H9 (cell line): Measurements from ENCODE around the gene KIF5A. TPM values are rescaled to one million over a fixed set of nuclear protein-coding genes. Genes with fewer than 3 reads are reported as not detected.

Experiments used
- DNase-seq: peaks from one replicate; pipeline ENCODE4 v3.0.0-alpha.2; 2017
- H2AFZ ChIP-seq: one replicate; pipeline ENCODE4 v1.6.1; 2013; ENCODE audit warnings: mild to moderate bottlenecking, low read length, control low read depth, moderate library complexity
- H2AK5ac ChIP-seq: 2 replicates; pipeline ENCODE4 v1.6.1; 2013; ENCODE audit warnings: low read length, control low read depth, mixed read lengths; ENCODE audit not compliant: insufficient read length
- H2BK120ac ChIP-seq: one replicate; pipeline ENCODE4 v1.6.1; 2013; ENCODE audit warnings: low read depth, mild to moderate bottlenecking, low read length, control low read depth, inconsistent platforms; ENCODE audit not compliant: poor library complexity, severe bottlenecking
- H2BK12ac ChIP-seq: 2 replicates; pipeline ENCODE4 v1.6.1; 2013; ENCODE audit warnings: low read length, control low read depth, mixed read lengths, low read depth; ENCODE audit not compliant: insufficient read length
- H2BK15ac ChIP-seq: 2 replicates; pipeline ENCODE4 v1.6.1; 2013; ENCODE audit warnings: low read depth, low read length, control low read depth
- H2BK20ac ChIP-seq: one replicate; pipeline ENCODE4 v1.6.1; 2013; ENCODE audit warnings: low read depth, mild to moderate bottlenecking, low read length, control low read depth, inconsistent platforms; ENCODE audit not compliant: poor library complexity, severe bottlenecking
- H2BK5ac ChIP-seq: 2 replicates; pipeline ENCODE4 v1.6.1; 2013; ENCODE audit warnings: low read length, control low read depth, mixed read lengths; ENCODE audit not compliant: insufficient read length
- H3K14ac ChIP-seq: 2 replicates; pipeline ENCODE4 v1.6.1; 2013; ENCODE audit warnings: low read length, control low read depth; ENCODE audit not compliant: insufficient read depth
- H3K18ac ChIP-seq: 2 replicates; pipeline ENCODE4 v1.6.1; 2013; ENCODE audit warnings: low read depth, mild to moderate bottlenecking, mixed read lengths, low read length, control low read depth; ENCODE audit not compliant: insufficient read length
- H3K23ac ChIP-seq: 2 replicates; pipeline ENCODE4 v1.6.1; 2013; ENCODE audit warnings: low read length, control low read depth, mixed read lengths, low read depth; ENCODE audit not compliant: insufficient read length
- H3K23me2 ChIP-seq: 2 replicates; pipeline ENCODE4 v1.6.1; 2013; ENCODE audit warnings: low read depth, mild to moderate bottlenecking, mixed read lengths, low read length, control low read depth; ENCODE audit not compliant: insufficient read length, poor library complexity, severe bottlenecking
- H3K27ac ChIP-seq: 2 replicates; pipeline ENCODE4 v1.5.1; 2013; ENCODE audit warnings: low read length, control low read depth, mixed read lengths, low read depth; ENCODE audit not compliant: insufficient read length
- H3K27me3 ChIP-seq: 2 replicates; pipeline ENCODE4 v1.6.1; 2013; ENCODE audit warnings: low read length, control low read depth, inconsistent platforms; ENCODE audit not compliant: insufficient read depth
- H3K4ac ChIP-seq: 2 replicates; pipeline ENCODE4 v1.6.1; 2013; ENCODE audit warnings: low read depth, mild to moderate bottlenecking, control low read depth, inconsistent platforms, low read length, moderate library complexity
- H3K4me1 ChIP-seq: 2 replicates; pipeline ENCODE4 v1.6.1; 2013; ENCODE audit warnings: low read length, control low read depth, inconsistent platforms; ENCODE audit not compliant: insufficient read depth
- H3K4me2 ChIP-seq: 2 replicates; pipeline ENCODE4 v1.6.1; 2013; ENCODE audit warnings: low read length, control low read depth, mixed read lengths; ENCODE audit not compliant: insufficient read length, insufficient read depth
- H3K56ac ChIP-seq: 2 replicates; pipeline ENCODE4 v1.6.1; 2013; ENCODE audit warnings: low read depth, mild to moderate bottlenecking, mixed read lengths, low read length, control low read depth; ENCODE audit not compliant: insufficient read length
- H3K79me1 ChIP-seq: 2 replicates; pipeline ENCODE4 v1.6.1; 2013; ENCODE audit warnings: low read depth, mild to moderate bottlenecking, moderate library complexity, low read length, control low read depth, inconsistent platforms; ENCODE audit not compliant: insufficient read depth, poor library complexity, severe bottlenecking
- H3K79me2 ChIP-seq: 2 replicates; pipeline ENCODE4 v1.6.1; 2013; ENCODE audit warnings: low read length, control low read depth, inconsistent platforms; ENCODE audit not compliant: insufficient read depth
- H3K9ac ChIP-seq: 2 replicates; pipeline ENCODE4 v1.6.1; 2013; ENCODE audit warnings: low read length, control low read depth, mixed read lengths; ENCODE audit not compliant: insufficient read length; ENCODE audit errors: extremely low read depth
- H3K9me3 ChIP-seq: one replicate; pipeline ENCODE4 v1.6.1; 2013; ENCODE audit warnings: low read depth, low read length, inconsistent platforms; ENCODE audit not compliant: control insufficient read depth
- H3T11ph ChIP-seq: one replicate; pipeline ENCODE4 v1.6.1; 2013; ENCODE audit warnings: mild to moderate bottlenecking, low read length, control low read depth, inconsistent platforms
- H4K20me1 ChIP-seq: one replicate; pipeline ENCODE4 v1.6.1; 2013; ENCODE audit not compliant: control insufficient read depth, insufficient read length, insufficient read depth
- H4K5ac ChIP-seq: 2 replicates; pipeline ENCODE4 v1.6.1; 2013; ENCODE audit warnings: low read depth, mild to moderate bottlenecking, mixed read lengths, low read length, control low read depth; ENCODE audit not compliant: insufficient read length
- H4K8ac ChIP-seq: replicated peaks from 2 replicates; pipeline ENCODE4 v1.6.1; 2013; ENCODE audit warnings: low read length, control low read depth, mixed read lengths, low read depth; ENCODE audit not compliant: insufficient read length
- H4K91ac ChIP-seq: 2 replicates; pipeline ENCODE4 v1.6.1; 2013; ENCODE audit warnings: low read depth, mild to moderate bottlenecking, moderate library complexity, mixed read lengths, low read length, control low read depth; ENCODE audit not compliant: insufficient read length
- H3K27ac Mint-ChIP-seq, 3 experiments: 2 replicates in 2 of 3; 3 replicates in 1 of 3; pipeline ENCODE4 v1.8.0; 2020 to 2021; ENCODE audit warnings: mixed read lengths in 3 of 3, mild to moderate bottlenecking in 1 of 3, moderate library complexity in 1 of 3
- H3K27me3 Mint-ChIP-seq: 2 replicates; pipeline ENCODE4 v1.8.0; 2021; ENCODE audit warnings: low read depth, mild to moderate bottlenecking, moderate library complexity, mixed read lengths
- H3K36me3 Mint-ChIP-seq, 3 experiments: 2 replicates in 2 of 3; 3 replicates in 1 of 3; pipeline ENCODE4 v1.8.0; 2020 to 2021; ENCODE audit warnings: low read depth in 3 of 3, mixed read lengths in 3 of 3; ENCODE audit not compliant: insufficient read depth in 1 of 3
- H3K4me1 Mint-ChIP-seq, 2 experiments: 2 replicates each; pipeline ENCODE4 v1.8.0; 2020; ENCODE audit warnings: mixed read lengths in 2 of 2
- H3K4me3 Mint-ChIP-seq, 2 experiments: 2 replicates in 1 of 2; 3 replicates in 1 of 2; pipeline ENCODE4 v1.8.0; 2020 to 2021; ENCODE audit warnings: mild to moderate bottlenecking in 2 of 2, mixed read lengths in 2 of 2, moderate library complexity in 1 of 2
- H3K9me3 Mint-ChIP-seq, 2 experiments: 2 replicates in 1 of 2; 3 replicates in 1 of 2; pipeline ENCODE4 v1.8.0; 2020; ENCODE audit warnings: mild to moderate bottlenecking in 2 of 2, mixed read lengths in 2 of 2, moderate library complexity in 1 of 2
- CTCF ChIP-seq: fragments of 200-600 bp; sonication (generic); conservative IDR thresholded peaks from 3 replicates; pipeline ENCODE4 v1.8.0; 2021; ENCODE audit warnings: antibody characterized with exemption, mild to moderate bottlenecking
- whole genome bisulfite sequencing: extraction: QIAGEN DNeasy Blood & Tissue Kit; methylation state at CpG from one replicate; pipeline ENCODE4 v1.1.7; 2013; ENCODE audit warnings: missing lambda C conversion rate, low lambda C conversion rate, mixed read lengths; ENCODE audit not compliant: insufficient read length; ENCODE audit errors: extremely low coverage; 5-methylcytosine and 5-hydroxymethylcytosine counted together
- total RNA-seq: library from RNA; stranded (reverse); gene quantifications from 2 replicates; pipeline ENCODE4 v1.2.1, GENCODE V29; 2021

KIF5A gene
- total RNA-seq, 1 experiment from 2014 or later, result 18.5 TPM

DNA sequence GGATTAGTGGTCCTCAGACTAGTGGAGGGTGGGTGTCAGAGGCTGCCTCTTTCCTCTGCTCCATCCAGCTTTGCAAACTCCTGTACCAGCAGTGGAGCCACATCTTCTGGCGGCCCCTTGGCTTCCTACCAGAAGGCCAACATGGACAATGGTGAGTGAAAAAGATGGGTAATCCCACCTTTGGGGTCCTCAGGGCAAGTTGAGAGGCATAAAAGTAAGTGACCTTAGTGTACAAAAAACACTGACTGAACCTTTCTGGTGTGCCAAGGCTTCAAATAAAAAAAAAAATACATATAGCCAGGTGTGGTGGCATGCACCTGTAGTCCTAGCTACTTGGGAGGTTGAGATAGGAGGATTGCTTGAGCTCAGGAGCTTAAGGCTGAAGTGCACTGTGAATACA, 32.0 kb downstream of the KIF5A start:
- Mint-ChIP-seq H3K27me3 (no peaks in the 10 kb centered on the region), H3K4me1 (peaks cover 0 to 2% of the 10 kb centered on the region in 2 experiments; a peak in 1 of 4 replicates), H3K36me3 (peaks cover 24 to 65% (median 49%) of the 10 kb centered on the region in 3 experiments), H3K4me3 (no peak overlapping the region), H3K27ac (no peak overlapping the region), H3K9me3 (no peaks in the 10 kb centered on the region)
- WGBS, result no CpG with 5 or more reads among the region's 1 CpG
- H2BK120ac ChIP-seq, result no peak overlapping the region
- no peak overlapping the region for H3K23ac ChIP-seq
- H4K8ac ChIP-seq, result no peak overlapping the region
- no peaks in the 10 kb centered on the region for H4K20me1 ChIP-seq
- H3K9me3 ChIP-seq, result no peaks in the 10 kb centered on the region
- no peak overlapping the region for H2BK12ac ChIP-seq
- DNase-seq, result no peak
- no peaks in the 10 kb centered on the region for H3K4me1 ChIP-seq
- H4K5ac ChIP-seq, result no peak overlapping the region
- no peak overlapping the region for H3K9ac ChIP-seq
- no peak overlapping the region for H4K91ac ChIP-seq
- no peaks in the 10 kb centered on the region for H3K27me3 ChIP-seq
- no peak overlapping the region for H3K18ac ChIP-seq
- H3K14ac ChIP-seq, result no peak overlapping the region
- no peak overlapping the region for H3K4me2 ChIP-seq
- no peak overlapping the region for H3T11ph ChIP-seq
- no peaks in the 10 kb centered on the region for H3K79me2 ChIP-seq
- H3K4ac ChIP-seq, result no peak overlapping the region
- no peaks in the 10 kb centered on the region for H3K23me2 ChIP-seq
- no peak overlapping the region for H2BK20ac ChIP-seq
- H3K27ac ChIP-seq, result no peak overlapping the region
- H2AFZ ChIP-seq, result no peak overlapping the region
- no peak overlapping the region for H2AK5ac ChIP-seq
- H2BK5ac ChIP-seq, result no peak overlapping the region
- H3K56ac ChIP-seq, result no peak overlapping the region
- no peaks in the 10 kb centered on the region for H3K79me1 ChIP-seq
- no peak overlapping the region for H2BK15ac ChIP-seq
- TF ChIP-seq CTCF, result no peak
